HEK293T (cell line): ENCODE measurements around the gene KCNK4.

Experiments
- BHLHE40 ChIP-seq: fragments of 450-650 bp; IDR thresholded peaks from 2 replicates; pipeline ENCODE4 v1.6.1; 2016; ENCODE audit warnings: mild to moderate bottlenecking, moderate library complexity, borderline replicate concordance
- CTBP1 ChIP-seq: fragments of 450-650 bp; IDR thresholded peaks from 2 replicates; pipeline ENCODE4 v1.6.1; 2016; ENCODE audit warnings: borderline replicate concordance
- ELF4 ChIP-seq: fragments of 450-650 bp; IDR thresholded peaks from 2 replicates; pipeline ENCODE4 v1.6.1; 2017; ENCODE audit warnings: antibody characterized with exemption
- FOXA1 ChIP-seq: fragments of 450-650 bp; IDR thresholded peaks from 2 replicates; pipeline ENCODE4 v1.6.1; 2016; ENCODE audit warnings: mild to moderate bottlenecking
- FOXK2 ChIP-seq: fragments of 450-650 bp; IDR thresholded peaks from 2 replicates; pipeline ENCODE4 v1.6.1; 2016; ENCODE audit warnings: mild to moderate bottlenecking
- FOXM1 ChIP-seq: fragments of 450-650 bp; IDR thresholded peaks from 2 replicates; pipeline ENCODE4 v1.6.1; 2017; ENCODE audit warnings: mild to moderate bottlenecking, borderline replicate concordance
- HDGF ChIP-seq: fragments of 450-650 bp; IDR thresholded peaks from 2 replicates; pipeline ENCODE4 v1.6.1; 2017; ENCODE audit warnings: antibody characterized with exemption, borderline replicate concordance
- L3MBTL2 ChIP-seq: fragments of 450-650 bp; conservative IDR thresholded peaks from 2 replicates; pipeline ENCODE4 v1.6.1; 2016; ENCODE audit warnings: mild to moderate bottlenecking
- PKNOX1 ChIP-seq: fragments of 450-650 bp; IDR thresholded peaks from 2 replicates; pipeline ENCODE4 v1.6.1; 2016
- SP1 ChIP-seq: fragments of 450-650 bp; IDR thresholded peaks from 2 replicates; pipeline ENCODE4 v1.6.1; 2017
- SUZ12 ChIP-seq: fragments of 450-650 bp; IDR thresholded peaks from 2 replicates; pipeline ENCODE4 v1.6.1; 2016; ENCODE audit warnings: mild to moderate bottlenecking
- TARDBP ChIP-seq: fragments of 450-650 bp; IDR thresholded peaks from 2 replicates; pipeline ENCODE4 v1.6.1; 2016
- ZNF384 ChIP-seq: fragments of 450-650 bp; IDR thresholded peaks from 2 replicates; pipeline ENCODE4 v1.6.1; 2016

- TF ChIP-seq SP1 (no peak), L3MBTL2 (no peak), FOXK2 (no peak), ELF4 (no peak), CTBP1 (no peak), FOXM1 (no peak), ZNF384 (no peak), SUZ12 (no peak), TARDBP (no peak), PKNOX1 (no peak), HDGF (no peak), FOXA1 (no peak), BHLHE40 (no peak)
Measured at GRCh38 chr11:64249038-64249437, 42.1 kb upstream of the KCNK4 start.
